ENCODE data around the gene PADI1. TPM values are rescaled to one million over a fixed set of nuclear protein-coding genes. Genes with fewer than 3 reads are reported as not detected.

PADI1 gene
- polyA plus RNA-seq, 1 of the 3 experiments (the other 2 are of a cell fraction), result 0.26 TPM

GRCh38 chr1:17207046-17207445 is 2.1 kb downstream of the PADI1 start:
- Histone ChIP-seq H3K27me3 (ENCODE audit: insufficient read depth) (no peaks in the 10 kb centered on the region), H3K79me2 (ENCODE audit: insufficient read depth) (no peaks in the 10 kb centered on the region), H3K4me1 (ENCODE audit: control insufficient read depth in 1 of 2, insufficient read depth in 2 of 2, low read depth in 1 of 2, low read length in 1 of 2) (peaks cover 0 to 11% of the 10 kb centered on the region in 2 experiments; a peak in 1 of 4 replicates), H3K9ac (no peak overlapping the region), H3K9me3 (no peaks in the 10 kb centered on the region), H3K36me3 (replicated peaks in 1 of 2; ENCODE audit: control insufficient read depth in 1 of 2, insufficient read depth in 2 of 2, low read length in 1 of 2) (no peaks in the 10 kb centered on the region), H3K4me2 (no peak overlapping the region), H4K20me1 (ENCODE audit: insufficient read depth) (no peaks in the 10 kb centered on the region), H3K9me2 (no peaks in the 10 kb centered on the region), H3K4me3 (ENCODE audit: low read depth in 2 of 2, low read length in 1 of 2) (no peak overlapping the region), H3K27ac (ENCODE audit: low read depth in 2 of 2, low read length in 1 of 2) (no peak overlapping the region), H2AFZ (ENCODE audit: low read depth) (no peak overlapping the region), H3F3A (replicated peaks; ENCODE audit: insufficient read depth) (peaks cover 5% of the 10 kb centered on the region)
- no peak for DNase-seq
- ChIA-PET POLR2A (no interaction called here), CTCF (interaction anchor here (1.0 to 2.4 kb wide), 7 partner anchors 11 to 86 kb away, joined by 3 to 19 read pairs (median 3); no protein-coding TSS in a partner anchor)
- TF ChIP-seq USF1 (IDR thresholded peaks at IDR 0.05; ENCODE audit: borderline replicate concordance, low read depth), result no peak
- no peak for TF ChIP-seq JUND (IDR thresholded peaks at IDR 0.05)
- no peak for TF ChIP-seq YY1 (IDR thresholded peaks at IDR 0.05; ENCODE audit: low read depth)
- no peak for TF ChIP-seq FOSL2 (IDR thresholded peaks at IDR 0.05; ENCODE audit: borderline replicate concordance, low read depth)
- TF ChIP-seq SIN3A (IDR thresholded peaks at IDR 0.05; ENCODE audit: borderline replicate concordance, low read depth, low read length), result no peak
- WGBS (ENCODE audit: low lambda C conversion rate), result 84% methylated on average over 4 of the region's 4 CpGs

GRCh38 chr1:17207540-17207939 is 2.6 kb downstream of the PADI1 start:
- Histone ChIP-seq H3K4me2 (no peak overlapping the region), H4K20me1 (ENCODE audit: insufficient read depth) (no peaks in the 10 kb centered on the region), H3K36me3 (replicated peaks in 1 of 2; ENCODE audit: control insufficient read depth in 1 of 2, insufficient read depth in 2 of 2, low read length in 1 of 2) (no peaks in the 10 kb centered on the region), H3K27me3 (ENCODE audit: insufficient read depth) (no peaks in the 10 kb centered on the region), H3K4me1 (ENCODE audit: control insufficient read depth in 1 of 2, insufficient read depth in 2 of 2, low read depth in 1 of 2, low read length in 1 of 2) (peaks cover 3 to 14% of the 10 kb centered on the region in 2 experiments; a peak in 3 of 4 replicates), H3K9me2 (no peaks in the 10 kb centered on the region), H3K9ac (no peak overlapping the region), H2AFZ (ENCODE audit: low read depth) (no peak overlapping the region), H3K27ac (ENCODE audit: low read depth in 2 of 2, low read length in 1 of 2) (no peak overlapping the region), H3F3A (replicated peaks; ENCODE audit: insufficient read depth) (peaks cover 5% of the 10 kb centered on the region), H3K4me3 (ENCODE audit: low read depth in 2 of 2, low read length in 1 of 2) (no peak overlapping the region), H3K9me3 (no peaks in the 10 kb centered on the region), H3K79me2 (ENCODE audit: insufficient read depth) (no peaks in the 10 kb centered on the region)
- no peak for TF ChIP-seq MXI1 (IDR thresholded peaks at IDR 0.05; ENCODE audit: low read depth, low read length)
- no peak for TF ChIP-seq TEAD4 (IDR thresholded peaks at IDR 0.05; ENCODE audit: borderline replicate concordance, insufficient read depth)
- no peak for TF ChIP-seq YY1 (IDR thresholded peaks at IDR 0.05; ENCODE audit: low read depth)
- no peak for TF ChIP-seq FOXJ3 (CRISPR knock-in tag; IDR thresholded peaks at IDR 0.05)
- TF ChIP-seq, protein P1, sequence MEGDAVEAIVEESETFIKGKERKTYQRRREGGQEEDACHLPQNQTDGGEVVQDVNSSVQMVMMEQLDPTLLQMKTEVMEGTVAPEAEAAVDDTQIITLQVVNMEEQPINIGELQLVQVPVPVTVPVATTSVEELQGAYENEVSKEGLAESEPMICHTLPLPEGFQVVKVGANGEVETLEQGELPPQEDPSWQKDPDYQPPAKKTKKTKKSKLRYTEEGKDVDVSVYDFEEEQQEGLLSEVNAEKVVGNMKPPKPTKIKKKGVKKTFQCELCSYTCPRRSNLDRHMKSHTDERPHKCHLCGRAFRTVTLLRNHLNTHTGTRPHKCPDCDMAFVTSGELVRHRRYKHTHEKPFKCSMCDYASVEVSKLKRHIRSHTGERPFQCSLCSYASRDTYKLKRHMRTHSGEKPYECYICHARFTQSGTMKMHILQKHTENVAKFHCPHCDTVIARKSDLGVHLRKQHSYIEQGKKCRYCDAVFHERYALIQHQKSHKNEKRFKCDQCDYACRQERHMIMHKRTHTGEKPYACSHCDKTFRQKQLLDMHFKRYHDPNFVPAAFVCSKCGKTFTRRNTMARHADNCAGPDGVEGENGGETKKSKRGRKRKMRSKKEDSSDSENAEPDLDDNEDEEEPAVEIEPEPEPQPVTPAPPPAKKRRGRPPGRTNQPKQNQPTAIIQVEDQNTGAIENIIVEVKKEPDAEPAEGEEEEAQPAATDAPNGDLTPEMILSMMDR (IDR thresholded peaks at IDR 0.05), result no peak
- no peak for TF ChIP-seq NFIC (IDR thresholded peaks at IDR 0.05; ENCODE audit: borderline replicate concordance)
- TF ChIP-seq FOSL2 (IDR thresholded peaks at IDR 0.05; ENCODE audit: borderline replicate concordance, low read depth), result no peak
- TF ChIP-seq SIN3A (IDR thresholded peaks at IDR 0.05; ENCODE audit: borderline replicate concordance, low read depth, low read length), result no peak
- TF ChIP-seq, protein P2, sequence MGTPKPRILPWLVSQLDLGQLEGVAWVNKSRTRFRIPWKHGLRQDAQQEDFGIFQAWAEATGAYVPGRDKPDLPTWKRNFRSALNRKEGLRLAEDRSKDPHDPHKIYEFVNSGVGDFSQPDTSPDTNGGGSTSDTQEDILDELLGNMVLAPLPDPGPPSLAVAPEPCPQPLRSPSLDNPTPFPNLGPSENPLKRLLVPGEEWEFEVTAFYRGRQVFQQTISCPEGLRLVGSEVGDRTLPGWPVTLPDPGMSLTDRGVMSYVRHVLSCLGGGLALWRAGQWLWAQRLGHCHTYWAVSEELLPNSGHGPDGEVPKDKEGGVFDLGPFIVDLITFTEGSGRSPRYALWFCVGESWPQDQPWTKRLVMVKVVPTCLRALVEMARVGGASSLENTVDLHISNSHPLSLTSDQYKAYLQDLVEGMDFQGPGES (IDR thresholded peaks at IDR 0.05; ENCODE audit: low read depth, low read length), result no peak
- TF ChIP-seq RXRA (IDR thresholded peaks at IDR 0.05; ENCODE audit: borderline replicate concordance, low read depth), result no peak
- TF ChIP-seq EZH2phosphoT487 (IDR thresholded peaks at IDR 0.05; ENCODE audit: borderline replicate concordance, low read depth), result no peak
- TF ChIP-seq MAX (IDR thresholded peaks at IDR 0.05; ENCODE audit: low read depth), result no peak
- TF ChIP-seq GABPA (IDR thresholded peaks at IDR 0.05; ENCODE audit: low read depth), result no peak
- WGBS (ENCODE audit: low lambda C conversion rate), result 92% methylated on average over 5 of the region's 5 CpGs
- DNase-seq, result no peak
- ChIA-PET POLR2A (no interaction called here), CTCF (interaction anchor here (1.0 to 2.4 kb wide), 5 partner anchors 14 to 86 kb away, joined by 3 to 19 read pairs (median 3); no protein-coding TSS in a partner anchor)

All from SK-N-SH (cell line).